Neural cell (in vitro differentiated cells): Measurements from ENCODE around the gene KCNJ12.

ENCODE experiments used
- CTCF ChIP-seq: fragments of 450-650 bp; IDR thresholded peaks from 2 replicates; pipeline ENCODE4 v1.5.1; 2014; ENCODE audit warnings: antibody characterized with exemption, mild to moderate bottlenecking, moderate library complexity; ENCODE audit not compliant: poor library complexity, severe bottlenecking
- EP300 ChIP-seq: fragments of 450-650 bp; conservative IDR thresholded peaks from 2 replicates; pipeline ENCODE4 v1.6.1; 2014; ENCODE audit warnings: antibody characterized with exemption, mild to moderate bottlenecking, moderate library complexity; ENCODE audit not compliant: poor library complexity, severe bottlenecking
- EZH2 ChIP-seq: fragments of 200-600, 300-800 bp; shearing (Covaris generic), sonication (generic); IDR thresholded peaks from 2 replicates; pipeline ENCODE4 v1.6.1; 2014; ENCODE audit warnings: antibody characterized with exemption, low read length, borderline replicate concordance, mild to moderate bottlenecking; ENCODE audit not compliant: insufficient read depth, poor library complexity, severe bottlenecking
- MXI1 ChIP-seq: fragments of 450-650 bp; conservative IDR thresholded peaks from 2 replicates; pipeline ENCODE4 v1.6.1; 2014; ENCODE audit warnings: antibody characterized with exemption, mild to moderate bottlenecking; ENCODE audit not compliant: poor library complexity, severe bottlenecking
- POLR2AphosphoS5 ChIP-seq: IDR thresholded peaks from 2 replicates; pipeline ENCODE4 v1.6.1; 2012
- RAD21 ChIP-seq: fragments of 450-650 bp; conservative IDR thresholded peaks from 2 replicates; pipeline ENCODE4 v1.6.1; 2014; ENCODE audit warnings: antibody characterized with exemption, mild to moderate bottlenecking, moderate library complexity
- REST ChIP-seq: IDR thresholded peaks from 2 replicates; pipeline ENCODE4 v1.6.1; 2012; ENCODE audit warnings: borderline replicate concordance
- SMC3 ChIP-seq: fragments of 450-650 bp; conservative IDR thresholded peaks from 2 replicates; pipeline ENCODE4 v1.6.1; 2014; ENCODE audit warnings: antibody characterized with exemption, mild to moderate bottlenecking, moderate library complexity; ENCODE audit not compliant: poor library complexity

GRCh38 chr17:21378553-21378952 lies 2.4 kb downstream of the KCNJ12 start:
- TF ChIP-seq CTCF (no peak), SMC3 (no peak), EZH2 (no peak), EP300 (no peak), POLR2AphosphoS5 (no peak), MXI1 (no peak), REST (no peak), RAD21 (no peak)
